ENCODE results near the gene ELANE. TPM values are rescaled to one million over a fixed set of nuclear protein-coding genes. Genes with fewer than 3 reads are reported as not detected.
"Not testable (repeated sequence)": the region's sequence is repeated elsewhere in the genome, so short reads cannot be mapped to it uniquely, and the experiment has no call there.

The ELANE gene
- total RNA-seq, 1 donor from 2014 or later, result 0.58 TPM

GRCh38 chr19:850221-850978, 1.7 kb upstream of the ELANE start:
- TF ChIP-seq CTCF (IDR thresholded peaks at IDR 0.05; ENCODE audit: borderline replicate concordance), result no peak
- Histone ChIP-seq H3K4me3 (peak overlapping the region; percentile 48), H3K9me3 (replicated peaks) (no peaks in the 10 kb centered on the region), H3K27me3 (ENCODE audit: low read depth) (peaks cover 75% of the 10 kb centered on the region), H3K27ac (replicated peaks) (peak overlapping the region; percentile 80), H3K36me3 (no peaks in the 10 kb centered on the region), H3K4me1 (peaks cover 32% of the 10 kb centered on the region)
- intact Hi-C loops (cut with micrococcal nuclease), result no loop called here
- DNase-seq, result peak; percentile 93

DNA sequence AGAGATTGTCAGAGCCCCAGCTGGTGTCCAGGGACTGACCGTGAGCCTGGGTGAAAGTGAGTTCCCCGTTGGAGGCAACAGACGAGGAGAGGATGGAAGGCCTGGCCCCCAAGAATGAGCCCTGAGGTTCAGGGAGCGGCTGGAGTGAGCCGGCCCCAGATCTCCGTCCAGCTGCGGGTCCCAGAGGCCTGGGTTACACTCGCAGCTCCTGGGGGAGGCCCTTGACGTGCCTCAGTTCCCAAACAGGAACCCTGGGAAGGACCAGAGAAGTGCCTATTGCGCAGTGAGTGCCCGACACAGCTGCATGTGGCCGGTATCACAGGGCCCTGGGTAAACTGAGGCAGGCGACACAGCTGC, 1.1 kb upstream of the ELANE start:
- no peaks in the 10 kb centered on the region for H3K36me3 ChIP-seq
- H3K4me1 ChIP-seq, result peaks cover 32% of the 10 kb centered on the region
- peaks cover 75% of the 10 kb centered on the region for H3K27me3 ChIP-seq (ENCODE audit: low read depth)
- no peak for DNase-seq
- TF ChIP-seq CTCF (IDR thresholded peaks at IDR 0.05; ENCODE audit: borderline replicate concordance), result no peak
- H3K27ac ChIP-seq (replicated peaks), result peak overlapping the region; percentile 80
- H3K9me3 ChIP-seq (replicated peaks), result no peaks in the 10 kb centered on the region
- intact Hi-C loops (cut with micrococcal nuclease), result no loop called here
- peak overlapping the region; percentile 48 for H3K4me3 ChIP-seq

GRCh38 chr19:853014-853585, 997 bp downstream of the ELANE start:
- intact Hi-C loops (cut with micrococcal nuclease), result no loop called here
- no peak for TF ChIP-seq CTCF (IDR thresholded peaks at IDR 0.05; ENCODE audit: borderline replicate concordance)

DNA sequence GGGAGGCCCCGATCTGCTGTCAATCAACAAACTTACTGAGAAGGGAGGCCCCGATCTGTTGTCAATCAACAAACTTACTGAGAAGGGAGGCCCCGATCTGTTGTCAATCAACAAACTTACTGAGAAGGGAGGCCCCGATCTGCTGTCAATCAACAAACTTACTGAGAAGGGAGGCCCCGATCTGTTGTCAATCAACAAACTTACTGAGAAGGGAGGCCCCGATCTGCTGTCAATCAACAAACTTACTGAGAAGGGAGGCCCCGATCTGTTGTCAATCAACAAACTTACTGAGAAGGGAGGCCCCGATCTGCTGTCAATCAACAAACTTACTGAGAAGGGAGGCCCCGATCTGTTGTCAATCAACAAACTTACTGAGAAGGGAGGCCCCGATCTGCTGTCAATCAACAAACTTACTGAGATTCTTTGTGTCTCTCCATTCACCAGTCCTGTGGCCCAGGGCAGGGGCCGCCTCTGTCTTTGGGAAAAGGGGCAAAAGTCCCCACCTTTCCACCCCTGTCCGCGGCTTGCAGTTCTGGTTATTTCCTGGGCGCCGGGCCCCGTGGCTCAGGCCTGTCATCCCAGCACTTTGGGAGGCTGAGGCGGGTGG, 1.6 kb downstream of the ELANE start:
- H3K27ac ChIP-seq (replicated peaks); H3K36me3 ChIP-seq; H3K9me3 ChIP-seq (replicated peaks); H3K4me3 ChIP-seq; DNase-seq; intact Hi-C loops (cut with micrococcal nuclease): not testable (repeated sequence)
- Histone ChIP-seq H3K4me1 (peaks cover 22% of the 10 kb centered on the region), H3K27me3 (ENCODE audit: low read depth) (peaks cover 62% of the 10 kb centered on the region)

More at GRCh38 chr19:853014-853585, 997 bp downstream of the ELANE start:
- peak overlapping the region; percentile 30 for H3K4me3 ChIP-seq
- H3K27ac ChIP-seq (replicated peaks), result no peak overlapping the region
- DNase-seq, result no peak
- H3K9me3 ChIP-seq (replicated peaks), result no peaks in the 10 kb centered on the region
- no peaks in the 10 kb centered on the region for H3K36me3 ChIP-seq
- H3K27me3 ChIP-seq (ENCODE audit: low read depth), result peaks cover 62% of the 10 kb centered on the region
- H3K4me1 ChIP-seq, result peaks cover 25% of the 10 kb centered on the region

- Histone ChIP-seq H3K4me1 (peaks cover 22% of the 10 kb centered on the region), H3K4me3 (no peak overlapping the region), H3K27ac (replicated peaks) (no peak overlapping the region), H3K27me3 (ENCODE audit: low read depth) (peaks cover 69% of the 10 kb centered on the region), H3K9me3 (replicated peaks) (no peaks in the 10 kb centered on the region), H3K36me3 (no peaks in the 10 kb centered on the region)
- DNase-seq, result no peak
- TF ChIP-seq CTCF (IDR thresholded peaks at IDR 0.05; ENCODE audit: borderline replicate concordance), result no peak
- intact Hi-C loops (cut with micrococcal nuclease), result no loop called here
These were observed 2.4 kb downstream of the ELANE start for GRCh38 chr19:854549-854948.

- Histone ChIP-seq H3K27ac (replicated peaks) (no peak overlapping the region), H3K27me3 (ENCODE audit: low read depth) (peaks cover 74% of the 10 kb centered on the region), H3K4me1 (peaks cover 19% of the 10 kb centered on the region), H3K9me3 (replicated peaks) (no peaks in the 10 kb centered on the region), H3K4me3 (no peak overlapping the region), H3K36me3 (no peaks in the 10 kb centered on the region)
- intact Hi-C loops (cut with micrococcal nuclease), result no loop called here
- no peak for DNase-seq
- TF ChIP-seq CTCF (IDR thresholded peaks at IDR 0.05; ENCODE audit: borderline replicate concordance), result no peak
These were observed 3.0 kb downstream of the ELANE start for GRCh38 chr19:855142-855541.
